ENCODE results near the gene B4GALNT2. TPM values are rescaled to one million over a fixed set of nuclear protein-coding genes. Genes with fewer than 3 reads are reported as not detected.

The B4GALNT2 gene
- total RNA-seq, 2 donors from 2014 or later = not detected

DNA sequence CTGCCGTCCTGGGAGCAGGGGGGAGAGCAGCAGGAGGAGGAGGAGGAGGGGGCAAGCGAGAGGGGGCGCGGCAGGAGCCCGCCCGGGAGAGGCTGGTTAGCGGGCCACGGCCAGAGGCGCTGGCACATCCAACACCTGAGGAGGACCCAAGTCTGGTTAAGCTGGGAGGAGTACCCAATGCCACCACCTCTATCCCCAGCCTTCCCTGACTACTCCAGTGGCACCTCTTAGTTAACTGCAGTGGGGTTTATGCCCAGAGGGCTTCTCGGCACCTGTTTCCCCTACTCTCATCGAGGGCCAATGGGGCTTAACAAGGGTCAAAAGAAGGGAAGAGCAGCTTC is 92.4 kb downstream of the B4GALNT2 start:
- Histone ChIP-seq H3K4me3 (no peak overlapping the region), H3K4me1 (peaks cover 21% of the 10 kb centered on the region), H3K9me3 (no peaks in the 10 kb centered on the region), H3K27me3 (peaks cover 0 to 15% of the 10 kb centered on the region in 2 donors), H3K27ac (no peak overlapping the region), H3K36me3 (replicated peaks in 1 of 2; ENCODE audit: insufficient read depth in 1 of 2, low read depth in 2 of 2) (no peaks in the 10 kb centered on the region)
- no peak for TF ChIP-seq POLR2A (IDR thresholded peaks at IDR 0.05)
- TF ChIP-seq, protein P1, sequence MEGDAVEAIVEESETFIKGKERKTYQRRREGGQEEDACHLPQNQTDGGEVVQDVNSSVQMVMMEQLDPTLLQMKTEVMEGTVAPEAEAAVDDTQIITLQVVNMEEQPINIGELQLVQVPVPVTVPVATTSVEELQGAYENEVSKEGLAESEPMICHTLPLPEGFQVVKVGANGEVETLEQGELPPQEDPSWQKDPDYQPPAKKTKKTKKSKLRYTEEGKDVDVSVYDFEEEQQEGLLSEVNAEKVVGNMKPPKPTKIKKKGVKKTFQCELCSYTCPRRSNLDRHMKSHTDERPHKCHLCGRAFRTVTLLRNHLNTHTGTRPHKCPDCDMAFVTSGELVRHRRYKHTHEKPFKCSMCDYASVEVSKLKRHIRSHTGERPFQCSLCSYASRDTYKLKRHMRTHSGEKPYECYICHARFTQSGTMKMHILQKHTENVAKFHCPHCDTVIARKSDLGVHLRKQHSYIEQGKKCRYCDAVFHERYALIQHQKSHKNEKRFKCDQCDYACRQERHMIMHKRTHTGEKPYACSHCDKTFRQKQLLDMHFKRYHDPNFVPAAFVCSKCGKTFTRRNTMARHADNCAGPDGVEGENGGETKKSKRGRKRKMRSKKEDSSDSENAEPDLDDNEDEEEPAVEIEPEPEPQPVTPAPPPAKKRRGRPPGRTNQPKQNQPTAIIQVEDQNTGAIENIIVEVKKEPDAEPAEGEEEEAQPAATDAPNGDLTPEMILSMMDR (IDR thresholded peaks at IDR 0.05) = no peak
- no peak for DNase-seq
- intact Hi-C loops (cut with DNase I) = no loop called here
- WGBS, 2 donors = 26 to 43% methylated on average over 4 to 10 of the region's 11 CpGs
- ATAC-seq = no peak

DNA sequence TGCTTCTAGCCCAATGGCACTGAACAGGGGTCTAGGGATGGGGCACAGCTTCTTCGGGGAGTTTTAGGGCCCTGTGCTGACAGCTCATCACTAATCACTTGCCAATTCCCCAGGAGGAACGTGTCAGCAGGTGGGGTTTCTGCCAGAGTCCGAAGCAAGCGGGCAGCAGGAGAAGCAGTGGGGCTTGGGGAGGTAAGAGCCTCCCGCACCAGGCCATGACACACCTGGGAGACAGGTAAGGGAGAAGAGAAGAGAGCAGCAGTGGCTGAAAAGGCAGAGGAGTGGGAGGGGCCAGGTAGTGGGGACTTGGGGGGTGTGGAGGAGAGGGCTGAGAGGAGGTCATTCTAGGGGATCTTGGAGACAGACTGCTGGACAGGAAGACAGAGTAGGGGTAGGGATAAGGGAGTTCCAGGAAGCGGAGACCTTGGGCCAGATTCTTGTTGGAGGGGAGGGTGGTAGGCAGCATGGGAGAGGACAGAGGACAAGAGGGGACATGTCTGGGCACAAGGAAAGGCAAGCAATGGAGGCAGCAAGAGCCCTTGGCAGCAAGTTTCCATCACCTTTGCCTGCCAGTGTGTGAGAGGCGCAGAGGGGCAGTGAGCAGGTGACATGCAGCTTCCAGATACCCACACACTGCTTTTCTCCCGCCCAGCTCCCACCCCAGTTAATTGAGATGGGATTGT is 93.1 kb downstream of the B4GALNT2 start:
- no peak overlapping the region for H3K4me3 ChIP-seq
- ATAC-seq (no peak), DNase-seq (no peak)
- intact Hi-C loops (cut with DNase I) = no loop called here
- TF ChIP-seq, protein P1 (IDR thresholded peaks at IDR 0.05) = no peak
- no peak for TF ChIP-seq POLR2A (IDR thresholded peaks at IDR 0.05)
- no peak overlapping the region for H3K27ac ChIP-seq
- WGBS, 2 donors = 74 to 78% methylated on average over 8 of the region's 8 CpGs
- H3K9me3 ChIP-seq = no peaks in the 10 kb centered on the region
- no peaks in the 10 kb centered on the region for H3K36me3 ChIP-seq (replicated peaks in 1 of 2; ENCODE audit: insufficient read depth in 1 of 2, low read depth in 2 of 2)
- peaks cover 28% of the 10 kb centered on the region for H3K4me1 ChIP-seq
- H3K27me3 ChIP-seq = peaks cover 0 to 16% of the 10 kb centered on the region in 2 donors

Other genes with a start within 250 kb of the B4GALNT2 start
- 10 to 100 TPM in 1 of 2 donors, 1 to 10 TPM in 1; 8.2 to 16.9 TPM for gene ATP5MC1, start 240.0 kb upstream of the B4GALNT2 start, total RNA-seq
- gene UBE2Z, start 224.4 kb upstream of the B4GALNT2 start, total RNA-seq = 10 to 100 TPM; 28.3 to 47.1 TPM
- gene SNF8, start 187.9 kb upstream of the B4GALNT2 start, total RNA-seq = 10 to 100 TPM; 35.9 to 39.4 TPM
- gene GIP, start 164.2 kb upstream of the B4GALNT2 start, total RNA-seq = not detected
- gene IGF2BP1, start 135.4 kb upstream of the B4GALNT2 start, total RNA-seq = not detected
- 10 to 100 TPM in 1 of 2 donors, not detected in 1; 16.8 TPM for gene GNGT2, start 77.8 kb downstream of the B4GALNT2 start, total RNA-seq
- 1 to 10 TPM; 4.9 to 6.3 TPM for gene ABI3, start 77.9 kb downstream of the B4GALNT2 start, total RNA-seq
- 10 to 100 TPM in 1 of 2 donors, not detected in 1; 13.5 TPM for gene PHOSPHO1, start 98.0 kb downstream of the B4GALNT2 start, total RNA-seq
- 10 to 100 TPM; 26.4 to 36.1 TPM for gene ZNF652, start 229.5 kb downstream of the B4GALNT2 start, total RNA-seq